WERI-Rb-1 (cell line): Measurements from ENCODE around the gene IGF1R.

ENCODE experiments used
- DNase-seq: peaks from one replicate; pipeline ENCODE4 v3.0.0-alpha.2; 2020
- H3K27ac ChIP-seq: fragments of 250-450 bp; sonication (Bioruptor Pico); 2 replicates; pipeline ENCODE4 v1.5.1; 2020; ENCODE audit warnings: mild to moderate bottlenecking, moderate library complexity
- H3K27me3 ChIP-seq: fragments of 250-450 bp; sonication (Bioruptor Pico); 2 replicates; pipeline ENCODE4 v1.5.1; 2021; ENCODE audit warnings: mild to moderate bottlenecking, low read depth, moderate library complexity; ENCODE audit not compliant: insufficient read depth, severe bottlenecking
- H3K36me3 ChIP-seq: fragments of 250-450 bp; sonication (Bioruptor Pico); 2 replicates; pipeline ENCODE4 v1.5.1; 2020; ENCODE audit warnings: mild to moderate bottlenecking, moderate library complexity
- H3K4me3 ChIP-seq: 2 replicates; pipeline ENCODE4 v1.5.1; 2011; ENCODE audit warnings: low read depth, mild to moderate bottlenecking, control low read depth, low read length
- H3K9me3 ChIP-seq: fragments of 250-450 bp; sonication (Bioruptor Pico); 2 replicates; pipeline ENCODE4 v1.5.1; 2021; ENCODE audit warnings: mild to moderate bottlenecking, moderate library complexity; ENCODE audit not compliant: severe bottlenecking
- TF ChIP-seq, protein P1 (sequence below): IDR thresholded peaks from 2 replicates; pipeline ENCODE4 v1.5.1; 2011; ENCODE audit warnings: low read depth, mild to moderate bottlenecking, control low read depth, inconsistent platforms, low read length

IGF1R gene

DNA sequence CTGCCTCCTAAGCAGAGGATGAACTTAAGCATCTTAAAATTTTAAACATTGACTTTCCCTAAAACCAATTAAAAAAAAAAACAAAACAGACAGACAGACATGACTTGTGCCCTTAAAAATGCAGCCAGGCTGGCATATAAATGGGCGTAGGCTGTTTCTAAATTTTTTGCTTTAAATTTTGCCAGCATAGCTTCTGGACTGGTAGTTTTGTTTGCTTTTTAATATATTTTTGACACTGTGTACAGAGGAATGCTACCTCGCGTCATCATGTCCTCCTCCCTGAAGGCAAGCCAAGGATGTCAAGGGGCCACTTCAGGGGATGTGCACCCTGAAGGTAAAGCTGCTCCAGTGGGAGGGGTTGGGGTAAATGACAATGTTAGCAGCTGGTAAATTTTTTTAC is 224.4 kb downstream of the IGF1R start:
- TF ChIP-seq, protein P1, sequence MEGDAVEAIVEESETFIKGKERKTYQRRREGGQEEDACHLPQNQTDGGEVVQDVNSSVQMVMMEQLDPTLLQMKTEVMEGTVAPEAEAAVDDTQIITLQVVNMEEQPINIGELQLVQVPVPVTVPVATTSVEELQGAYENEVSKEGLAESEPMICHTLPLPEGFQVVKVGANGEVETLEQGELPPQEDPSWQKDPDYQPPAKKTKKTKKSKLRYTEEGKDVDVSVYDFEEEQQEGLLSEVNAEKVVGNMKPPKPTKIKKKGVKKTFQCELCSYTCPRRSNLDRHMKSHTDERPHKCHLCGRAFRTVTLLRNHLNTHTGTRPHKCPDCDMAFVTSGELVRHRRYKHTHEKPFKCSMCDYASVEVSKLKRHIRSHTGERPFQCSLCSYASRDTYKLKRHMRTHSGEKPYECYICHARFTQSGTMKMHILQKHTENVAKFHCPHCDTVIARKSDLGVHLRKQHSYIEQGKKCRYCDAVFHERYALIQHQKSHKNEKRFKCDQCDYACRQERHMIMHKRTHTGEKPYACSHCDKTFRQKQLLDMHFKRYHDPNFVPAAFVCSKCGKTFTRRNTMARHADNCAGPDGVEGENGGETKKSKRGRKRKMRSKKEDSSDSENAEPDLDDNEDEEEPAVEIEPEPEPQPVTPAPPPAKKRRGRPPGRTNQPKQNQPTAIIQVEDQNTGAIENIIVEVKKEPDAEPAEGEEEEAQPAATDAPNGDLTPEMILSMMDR = no peak

DNA sequence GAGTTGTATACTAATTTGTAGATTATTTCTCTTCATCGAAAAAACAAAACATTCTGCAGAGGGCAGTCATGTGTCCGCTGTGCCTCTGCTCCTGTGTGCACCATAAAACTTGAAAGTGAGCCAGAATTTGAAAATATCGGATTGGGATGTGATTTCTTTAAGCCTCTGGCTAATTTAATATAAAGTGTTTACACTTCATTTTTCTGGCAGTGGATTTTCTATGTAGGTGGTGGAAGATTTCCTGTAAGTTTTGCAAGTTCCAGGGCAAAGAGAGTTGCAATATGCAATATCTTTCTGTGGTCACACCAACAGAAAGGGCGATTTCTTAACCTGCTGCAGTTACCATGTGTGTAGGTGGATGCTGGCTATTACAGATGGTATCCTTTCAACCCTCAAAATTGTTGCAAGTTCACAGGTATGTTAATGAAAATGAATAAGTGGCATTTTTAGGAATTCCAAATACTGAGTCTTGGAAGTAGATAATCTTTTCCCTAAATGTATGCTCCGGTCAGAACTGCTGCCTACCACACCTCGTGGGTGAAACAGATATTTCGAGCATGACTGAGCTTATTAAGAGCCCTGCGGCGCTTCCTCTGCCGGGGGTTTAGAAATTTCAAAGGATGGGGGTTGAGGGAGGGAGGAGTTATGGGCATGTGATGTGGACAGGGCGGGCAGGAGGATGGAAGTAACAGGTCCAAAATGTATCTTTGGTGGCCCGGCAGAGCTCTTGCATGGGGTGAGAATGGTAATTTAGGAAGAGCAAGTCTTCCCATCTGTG is 225.3 kb downstream of the IGF1R start:
- H3K27ac ChIP-seq = no peak overlapping the region
- no peak for DNase-seq
- no peaks in the 10 kb centered on the region for H3K36me3 ChIP-seq
- H3K4me3 ChIP-seq = no peak overlapping the region
- H3K9me3 ChIP-seq = no peaks in the 10 kb centered on the region
- H3K27me3 ChIP-seq = no peaks in the 10 kb centered on the region
- TF ChIP-seq, protein P1 = no peak

More for the DNA sequence above, 224.4 kb downstream of the IGF1R start:
- Histone ChIP-seq H3K27me3 (no peaks in the 10 kb centered on the region), H3K4me3 (no peak overlapping the region), H3K9me3 (no peaks in the 10 kb centered on the region), H3K36me3 (no peaks in the 10 kb centered on the region), H3K27ac (no peak overlapping the region)
- DNase-seq = no peak

DNA sequence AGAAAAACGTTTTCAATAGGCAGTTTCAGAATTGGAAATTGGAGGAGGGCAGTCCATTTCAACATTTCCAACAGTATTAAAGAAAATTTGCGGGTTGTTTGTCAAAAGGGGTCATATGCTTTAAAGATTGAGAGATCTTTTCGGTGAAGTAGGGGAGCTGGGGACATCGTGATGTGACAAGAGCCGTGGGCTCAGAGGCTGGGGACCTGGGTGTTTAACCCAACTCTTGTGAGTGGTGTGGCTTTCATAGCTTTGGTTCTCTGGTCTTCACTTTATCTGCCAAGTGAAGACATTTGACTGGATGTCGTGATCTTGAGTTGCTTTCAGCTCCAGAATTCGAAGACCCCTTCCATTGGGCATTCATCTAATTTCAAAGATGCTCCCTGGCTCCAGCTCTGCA is 226.0 kb downstream of the IGF1R start:
- Histone ChIP-seq H3K36me3 (no peaks in the 10 kb centered on the region), H3K27ac (no peak overlapping the region), H3K4me3 (no peak overlapping the region), H3K9me3 (no peaks in the 10 kb centered on the region), H3K27me3 (no peaks in the 10 kb centered on the region)
- TF ChIP-seq, protein P1 = no peak
- no peak for DNase-seq

DNA sequence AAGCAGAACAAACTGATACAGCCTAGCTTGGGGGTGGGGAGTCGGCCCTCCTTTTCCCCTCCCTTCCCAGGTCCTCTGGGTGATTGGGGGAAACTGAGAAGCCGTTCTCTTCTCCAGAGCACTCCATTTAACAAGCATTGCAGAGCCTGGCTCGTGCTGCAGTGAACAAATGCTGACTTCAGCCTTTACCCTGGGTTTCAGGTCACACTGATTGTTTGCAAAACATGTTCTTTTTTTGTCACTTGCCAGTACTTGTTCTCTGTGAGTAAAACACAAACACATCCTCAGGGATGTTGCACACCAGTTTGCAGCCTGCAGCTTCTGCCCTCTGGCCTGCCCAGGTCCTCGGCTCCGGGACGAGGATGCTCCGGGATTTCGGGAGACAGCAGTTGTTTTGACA is 226.4 kb downstream of the IGF1R start:
- H3K27me3 ChIP-seq = no peaks in the 10 kb centered on the region
- no peak for DNase-seq
- no peaks in the 10 kb centered on the region for H3K36me3 ChIP-seq
- no peaks in the 10 kb centered on the region for H3K9me3 ChIP-seq
- no peak overlapping the region for H3K4me3 ChIP-seq
- no peak overlapping the region for H3K27ac ChIP-seq
- TF ChIP-seq, protein P1 = no peak

DNA sequence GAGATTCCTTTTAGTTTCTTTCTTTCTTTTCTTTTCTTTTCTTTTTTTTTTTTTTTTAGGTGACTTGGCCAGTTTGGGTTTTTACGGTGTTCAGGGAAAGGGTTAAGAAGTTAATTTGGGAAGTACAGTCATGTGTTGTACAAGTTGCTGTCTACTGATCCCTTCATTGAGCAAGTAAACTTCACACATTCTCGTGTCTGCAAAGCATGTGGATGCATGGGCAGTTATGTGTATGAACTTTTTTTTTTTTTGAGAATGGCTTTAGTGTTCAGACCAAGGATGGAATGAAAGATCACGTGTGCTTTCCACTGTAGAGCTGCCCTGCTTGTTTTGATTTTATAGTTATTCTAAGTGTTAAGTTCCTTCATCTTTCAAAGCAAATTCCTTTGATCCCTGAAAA is 227.0 kb downstream of the IGF1R start:
- TF ChIP-seq, protein P1 = no peak
- H3K4me3 ChIP-seq = no peak overlapping the region
- no peaks in the 10 kb centered on the region for H3K36me3 ChIP-seq
- DNase-seq = no peak
- no peak overlapping the region for H3K27ac ChIP-seq
- H3K9me3 ChIP-seq = no peaks in the 10 kb centered on the region
- H3K27me3 ChIP-seq = no peaks in the 10 kb centered on the region
